GM19240 (cell line): ENCODE results near the gene NBEAL1.
"Not testable (repeated sequence)": the region's sequence is repeated elsewhere in the genome, so short reads cannot be mapped to it uniquely, and the experiment has no call there.

ENCODE experiments used
- DNase-seq: peaks from one replicate; pipeline ENCODE4 v3.0.0; 2011; ENCODE audit warnings: low spot score; ENCODE audit not compliant: insufficient read length

Gene NBEAL1

GRCh38 chr2:203038586-203038985, 23.9 kb downstream of the NBEAL1 start:
- DNase-seq = no peak

- not testable (repeated sequence) for DNase-seq
These were observed 24.5 kb downstream of the NBEAL1 start for GRCh38 chr2:203039211-203039610.

GRCh38 chr2:203040966-203041521, 26.4 kb downstream of the NBEAL1 start:
- no peak for DNase-seq

- DNase-seq = no peak
These were observed 27.5 kb downstream of the NBEAL1 start for GRCh38 chr2:203042178-203042577.

- DNase-seq = no peak
These were observed 28.6 kb downstream of the NBEAL1 start for GRCh38 chr2:203043226-203043625.

GRCh38 chr2:203045867-203046266, 31.2 kb downstream of the NBEAL1 start:
- no peak for DNase-seq

- no peak for DNase-seq
These were observed 37.9 kb downstream of the NBEAL1 start for GRCh38 chr2:203052539-203052938.

- DNase-seq = no peak
These were observed 45.0 kb downstream of the NBEAL1 start for GRCh38 chr2:203059567-203060240.

GRCh38 chr2:203061346-203061745, 46.7 kb downstream of the NBEAL1 start:
- no peak for DNase-seq

GRCh38 chr2:203062126-203062525, 47.5 kb downstream of the NBEAL1 start:
- DNase-seq = no peak

GRCh38 chr2:203066519-203067091, 51.9 kb downstream of the NBEAL1 start:
- not testable (repeated sequence) for DNase-seq

- no peak for DNase-seq
These were observed 56.0 kb downstream of the NBEAL1 start for GRCh38 chr2:203070701-203071100.

GRCh38 chr2:203071148-203071547, 56.5 kb downstream of the NBEAL1 start:
- no peak for DNase-seq

GRCh38 chr2:203072371-203072770, 57.7 kb downstream of the NBEAL1 start:
- DNase-seq = no peak

GRCh38 chr2:203077451-203077850, 62.8 kb downstream of the NBEAL1 start:
- DNase-seq = no peak

GRCh38 chr2:203080447-203081045, 65.9 kb downstream of the NBEAL1 start:
- DNase-seq = no peak

GRCh38 chr2:203083328-203083727, 68.7 kb downstream of the NBEAL1 start:
- DNase-seq = no peak

- not testable (repeated sequence) for DNase-seq
These were observed 71.7 kb downstream of the NBEAL1 start for GRCh38 chr2:203086381-203086780.

- not testable (repeated sequence) for DNase-seq
These were observed 76.0 kb downstream of the NBEAL1 start for GRCh38 chr2:203090721-203091120.

- no peak for DNase-seq
These were observed 83.1 kb downstream of the NBEAL1 start for GRCh38 chr2:203097735-203098134.

GRCh38 chr2:203102357-203102756, 87.7 kb downstream of the NBEAL1 start:
- not testable (repeated sequence) for DNase-seq

- DNase-seq = no peak
These were observed 89.6 kb downstream of the NBEAL1 start for GRCh38 chr2:203104273-203104672.
